AG09309 (cell line): Measurements from ENCODE around the gene TMED5.

ENCODE experiments used
- DNase-seq: peaks from one replicate; pipeline ENCODE4 v3.0.0-alpha.2; 2010; ENCODE audit warnings: low read depth
- H3K4me3 ChIP-seq: 2 replicates; pipeline ENCODE4 v1.5.1; 2011; ENCODE audit warnings: mild to moderate bottlenecking, low read depth, low read length, moderate library complexity; ENCODE audit not compliant: control insufficient read depth
- CTCF ChIP-seq: IDR thresholded peaks from 2 replicates; pipeline ENCODE4 v1.5.1; 2011; ENCODE audit warnings: mild to moderate bottlenecking, low read depth, low read length, inconsistent platforms; ENCODE audit not compliant: insufficient read depth, control insufficient read depth; ENCODE audit errors: missing control alignments

Gene TMED5

GRCh38 chr1:93111065-93111464, 69.1 kb downstream of the TMED5 start:
- TF ChIP-seq CTCF: no peak
- no peak for DNase-seq
- H3K4me3 ChIP-seq: no peak overlapping the region

- no peak for DNase-seq
- H3K4me3 ChIP-seq: no peak overlapping the region
- no peak for TF ChIP-seq CTCF
Measured at GRCh38 chr1:93109578-93109977, 70.6 kb downstream of the TMED5 start.

- TF ChIP-seq CTCF: no peak
- no peak overlapping the region for H3K4me3 ChIP-seq
- no peak for DNase-seq
Measured at GRCh38 chr1:93108335-93108734, 71.9 kb downstream of the TMED5 start.

GRCh38 chr1:93107395-93107794, 72.8 kb downstream of the TMED5 start:
- no peak for TF ChIP-seq CTCF
- no peak overlapping the region for H3K4me3 ChIP-seq
- no peak for DNase-seq

GRCh38 chr1:93106226-93106625, 74.0 kb downstream of the TMED5 start:
- TF ChIP-seq CTCF: no peak
- no peak for DNase-seq
- no peak overlapping the region for H3K4me3 ChIP-seq

GRCh38 chr1:93102142-93102541, 78.1 kb downstream of the TMED5 start:
- no peak for DNase-seq
- no peak for TF ChIP-seq CTCF

More at GRCh38 chr1:93102142-93102541, 78.1 kb downstream of the TMED5 start:
- no peak overlapping the region for H3K4me3 ChIP-seq
